ENCODE measurements around the gene TBC1D22A.

Gene TBC1D22A

DNA sequence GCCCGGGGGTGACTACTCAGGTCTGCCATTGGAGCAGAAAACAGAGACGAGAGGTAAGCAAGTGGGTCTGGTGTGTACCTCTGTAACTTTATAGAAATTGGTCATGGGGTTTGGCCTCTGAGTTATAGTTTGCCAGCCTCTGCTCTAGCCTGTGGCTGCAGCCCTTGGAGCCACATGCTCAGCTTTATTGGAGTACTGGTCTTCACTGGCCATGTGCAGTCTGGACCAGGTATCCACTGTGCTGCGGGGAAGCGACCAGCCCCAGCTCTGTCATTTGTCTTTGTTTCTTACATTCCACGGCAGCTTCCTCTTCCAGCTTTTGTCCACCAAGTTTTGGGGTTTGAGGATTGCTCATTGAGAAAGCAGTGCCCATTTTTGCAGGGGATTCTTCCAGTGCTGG is 453.4 kb downstream of the TBC1D22A start:
- no peak for DNase-seq (ENCODE audit: low read depth in 2 of 2)
- H3K4me3 ChIP-seq (replicated peaks in 1 of 2; ENCODE audit: low read depth in 2 of 2, low read length in 2 of 2), result no peak overlapping the region
- TF ChIP-seq, protein P1, sequence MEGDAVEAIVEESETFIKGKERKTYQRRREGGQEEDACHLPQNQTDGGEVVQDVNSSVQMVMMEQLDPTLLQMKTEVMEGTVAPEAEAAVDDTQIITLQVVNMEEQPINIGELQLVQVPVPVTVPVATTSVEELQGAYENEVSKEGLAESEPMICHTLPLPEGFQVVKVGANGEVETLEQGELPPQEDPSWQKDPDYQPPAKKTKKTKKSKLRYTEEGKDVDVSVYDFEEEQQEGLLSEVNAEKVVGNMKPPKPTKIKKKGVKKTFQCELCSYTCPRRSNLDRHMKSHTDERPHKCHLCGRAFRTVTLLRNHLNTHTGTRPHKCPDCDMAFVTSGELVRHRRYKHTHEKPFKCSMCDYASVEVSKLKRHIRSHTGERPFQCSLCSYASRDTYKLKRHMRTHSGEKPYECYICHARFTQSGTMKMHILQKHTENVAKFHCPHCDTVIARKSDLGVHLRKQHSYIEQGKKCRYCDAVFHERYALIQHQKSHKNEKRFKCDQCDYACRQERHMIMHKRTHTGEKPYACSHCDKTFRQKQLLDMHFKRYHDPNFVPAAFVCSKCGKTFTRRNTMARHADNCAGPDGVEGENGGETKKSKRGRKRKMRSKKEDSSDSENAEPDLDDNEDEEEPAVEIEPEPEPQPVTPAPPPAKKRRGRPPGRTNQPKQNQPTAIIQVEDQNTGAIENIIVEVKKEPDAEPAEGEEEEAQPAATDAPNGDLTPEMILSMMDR (IDR thresholded peaks at IDR 0.05; ENCODE audit: low read depth, low read length), result no peak

DNA sequence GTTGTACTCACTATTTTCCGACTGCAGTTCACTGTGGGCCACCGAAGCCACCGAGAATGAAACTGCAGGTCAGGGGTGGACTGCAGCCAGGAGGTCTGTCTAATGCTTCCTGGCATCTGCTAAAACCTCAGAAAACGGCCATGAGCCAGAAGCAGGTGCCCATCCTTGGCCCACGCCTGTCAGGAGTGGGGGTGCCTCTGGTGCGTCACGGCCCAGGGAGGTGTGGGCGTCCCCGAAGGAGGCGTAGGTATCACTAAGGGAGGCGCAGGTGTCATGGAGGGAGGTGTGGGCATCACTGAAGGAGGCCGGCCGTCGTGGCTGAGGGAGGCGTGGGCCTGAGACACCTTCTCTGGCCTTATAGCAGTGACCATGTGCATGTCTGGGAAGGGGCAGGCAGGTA is 456.2 kb downstream of the TBC1D22A start:
- no peak overlapping the region for H3K4me3 ChIP-seq (replicated peaks in 1 of 2; ENCODE audit: low read depth in 2 of 2, low read length in 2 of 2)
- DNase-seq (ENCODE audit: low read depth in 2 of 2), result no peak
- TF ChIP-seq, protein P1 (IDR thresholded peaks at IDR 0.05; ENCODE audit: low read depth, low read length), result no peak

DNA sequence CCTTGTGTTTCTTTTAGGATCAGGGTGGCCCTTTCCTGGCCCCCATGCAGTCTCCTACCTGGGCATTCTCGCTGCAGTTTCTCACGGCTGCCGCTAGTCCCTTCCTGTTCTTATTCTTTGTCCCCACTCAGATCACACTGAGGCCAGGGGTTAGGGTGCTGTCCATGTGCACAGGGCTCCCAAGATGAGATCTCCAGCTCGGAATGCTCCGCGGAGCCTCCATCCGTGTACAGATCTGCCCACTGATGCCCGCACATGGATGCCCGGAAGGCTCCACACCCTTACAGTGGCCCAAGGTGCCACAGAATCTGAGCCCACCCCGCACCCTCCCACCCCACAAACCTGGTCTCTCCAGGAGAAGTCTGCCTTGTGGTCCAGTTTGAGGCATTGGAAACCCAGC is 457.3 kb downstream of the TBC1D22A start:
- DNase-seq (ENCODE audit: low read depth in 2 of 2), result no peak
- TF ChIP-seq, protein P1 (IDR thresholded peaks at IDR 0.05; ENCODE audit: low read depth, low read length), result no peak
- no peak overlapping the region for H3K4me3 ChIP-seq (replicated peaks in 1 of 2; ENCODE audit: low read depth in 2 of 2, low read length in 2 of 2)

DNA sequence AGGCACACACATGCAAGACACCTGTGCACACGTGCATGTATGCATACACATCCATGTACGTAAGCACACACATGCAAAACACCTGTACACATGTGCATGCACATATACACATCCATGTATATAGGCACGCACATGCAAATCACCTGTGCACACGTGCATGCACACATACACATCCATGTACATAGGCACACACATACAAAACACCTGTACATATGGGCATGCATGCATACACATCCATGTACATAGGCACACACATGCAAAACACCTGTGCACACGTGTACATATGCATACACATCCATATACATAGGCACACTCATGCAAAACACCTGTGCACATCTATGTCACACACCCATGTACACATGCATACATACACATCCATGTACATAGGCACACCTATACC is 458.3 kb downstream of the TBC1D22A start:
- TF ChIP-seq, protein P1 (IDR thresholded peaks at IDR 0.05; ENCODE audit: low read depth, low read length), result no peak
- no peak for DNase-seq (ENCODE audit: low read depth in 2 of 2)
- H3K4me3 ChIP-seq (replicated peaks in 1 of 2; ENCODE audit: low read depth in 2 of 2, low read length in 2 of 2), result no peak overlapping the region

DNA sequence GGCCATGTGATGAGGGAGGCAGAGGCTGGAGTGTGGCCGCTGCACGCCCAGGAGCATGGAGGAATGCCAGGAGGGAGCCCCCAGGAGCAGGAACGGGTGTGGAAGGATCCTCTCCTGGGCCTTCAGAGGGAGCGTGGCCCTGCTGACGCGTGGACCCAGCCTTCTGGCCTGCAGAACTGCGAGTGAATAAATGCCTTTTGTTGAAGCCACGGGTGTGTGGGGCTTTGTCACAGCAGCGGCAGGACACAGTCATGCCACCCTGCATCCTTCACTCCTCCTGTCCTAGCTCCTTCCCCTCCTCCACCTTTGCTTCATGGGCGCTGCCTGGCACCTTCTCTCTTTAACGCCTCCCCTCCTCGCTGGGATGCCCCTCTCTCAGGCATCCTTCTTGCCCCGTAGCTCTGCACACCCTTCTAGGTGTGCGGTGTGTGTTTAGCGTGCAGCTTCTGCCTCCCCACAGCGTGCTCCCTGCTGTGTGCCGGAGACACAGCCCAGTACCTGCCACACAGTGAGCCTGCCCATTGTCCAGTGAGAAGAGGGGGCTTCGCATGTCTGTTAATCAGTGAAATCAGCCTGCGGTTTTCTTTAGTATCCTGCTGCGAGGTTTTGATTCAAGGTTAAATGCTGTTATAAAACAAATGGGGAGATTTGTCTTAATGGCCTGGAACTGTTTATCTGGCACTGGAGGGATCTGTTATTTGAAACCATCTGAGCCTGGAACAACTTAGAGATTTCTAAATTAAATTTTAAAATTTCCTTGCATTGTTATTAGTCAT is 459.6 kb downstream of the TBC1D22A start:
- no peak for DNase-seq (ENCODE audit: low read depth in 2 of 2)
- TF ChIP-seq, protein P1 (IDR thresholded peaks at IDR 0.05; ENCODE audit: low read depth, low read length), result no peak

More for the DNA sequence above, 459.6 kb downstream of the TBC1D22A start:
- H3K4me3 ChIP-seq (replicated peaks in 1 of 2; ENCODE audit: low read depth in 2 of 2, low read length in 2 of 2), result no peak overlapping the region
